Inflammatory macrophage treated with lipopolysaccharide for 4 hours (primary cell): Measurements from ENCODE around the gene HOXC11.

Experiments
- DNase-seq: peaks from one replicate; pipeline ENCODE4 v3.0.0-alpha.2; 2020

The HOXC11 gene

DNA sequence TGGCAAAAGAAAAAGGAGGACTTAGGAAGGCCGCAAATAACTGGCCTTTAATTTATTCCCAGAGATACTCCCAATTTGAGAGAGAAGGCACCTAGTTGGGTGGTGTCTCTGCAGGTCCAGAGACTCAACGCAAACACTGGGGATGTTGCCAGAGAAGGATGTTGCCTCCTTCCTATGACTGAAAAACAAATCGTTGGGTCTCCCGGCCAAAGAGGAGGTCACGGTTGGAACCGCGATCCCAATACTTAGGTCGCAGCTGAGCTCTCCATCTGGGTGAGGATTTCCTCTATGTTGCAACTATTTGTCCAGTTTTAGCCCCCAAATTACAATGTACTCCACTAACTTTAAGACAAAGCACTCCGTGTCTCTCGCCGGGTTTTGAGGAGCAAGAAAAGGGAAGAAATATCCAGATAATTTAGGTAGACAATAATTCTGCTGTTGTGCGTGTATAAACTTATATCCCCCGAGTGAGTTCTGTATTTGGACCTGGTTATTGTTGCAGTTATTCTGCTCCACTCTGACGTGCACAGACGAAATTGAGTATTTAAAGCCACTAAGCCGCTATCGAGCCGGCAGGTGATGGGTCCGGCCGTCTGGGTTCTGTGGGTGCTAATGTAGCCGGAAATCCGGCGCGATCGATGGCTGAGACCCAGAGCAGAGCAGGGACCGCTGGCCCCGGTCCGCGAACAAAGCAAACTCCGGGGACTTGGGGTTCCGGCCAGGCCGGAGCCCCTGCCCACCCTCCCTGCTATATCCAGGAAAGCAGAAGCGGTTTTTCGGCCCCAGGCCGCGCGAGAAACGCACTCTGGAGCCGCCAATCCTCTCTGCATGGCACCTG lies 12.5 kb upstream of the HOXC11 start:
- no peak for DNase-seq

DNA sequence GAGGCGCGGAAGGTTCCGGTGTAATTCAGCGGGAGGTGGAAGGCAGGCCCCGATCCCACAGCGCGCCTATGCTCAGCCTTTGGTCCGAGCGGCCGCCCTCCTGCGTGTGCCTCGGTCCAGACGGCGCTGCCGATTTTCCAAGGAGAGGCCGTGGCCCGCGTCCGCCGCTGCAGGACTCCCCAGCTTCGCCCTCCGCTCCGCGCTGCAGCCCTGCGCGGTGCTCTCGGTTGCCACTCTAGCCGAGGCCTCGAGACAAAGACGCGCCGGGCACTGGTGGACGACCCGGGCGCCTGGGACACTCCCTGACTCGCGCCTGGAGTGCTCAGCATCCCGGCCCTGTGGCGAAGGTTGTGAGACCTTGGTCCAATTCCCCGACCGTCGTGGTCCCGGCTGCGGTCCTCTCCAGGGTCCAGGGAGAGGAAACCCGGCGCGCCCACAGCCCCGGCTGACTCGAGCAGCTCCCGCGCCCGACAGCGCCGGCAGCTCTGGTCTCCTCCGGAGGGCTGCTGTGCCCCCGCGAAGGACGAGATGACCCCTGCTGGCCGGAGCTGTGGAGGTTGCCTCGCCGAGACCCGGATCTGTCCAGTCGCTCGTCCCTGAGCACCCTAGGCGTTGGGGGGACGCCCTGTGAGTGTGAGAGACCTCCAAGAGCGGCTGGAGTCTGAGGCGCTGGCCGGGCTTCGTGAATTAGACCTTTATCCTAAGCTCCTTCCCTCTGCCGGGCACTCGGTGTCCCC lies 11.7 kb upstream of the HOXC11 start:
- DNase-seq, result no peak

DNA sequence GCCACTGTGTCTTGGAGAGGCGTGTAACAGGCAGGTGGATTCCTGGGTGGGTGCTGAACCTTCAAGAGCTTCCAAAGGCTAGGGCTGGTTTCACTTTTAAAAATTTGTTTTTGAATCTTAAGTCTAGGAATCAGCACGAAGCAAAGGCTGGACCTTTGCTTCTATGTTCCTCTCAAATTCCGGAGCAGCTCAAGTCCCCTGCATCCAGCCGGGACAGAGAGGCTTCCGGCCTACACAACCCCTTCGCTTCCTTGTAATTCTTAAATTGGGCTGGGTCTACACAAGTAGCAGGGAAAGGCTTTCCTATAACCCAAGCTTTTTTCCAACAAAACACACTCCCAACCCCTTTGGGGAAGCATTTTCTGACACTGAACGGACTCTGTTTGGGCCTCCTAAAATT lies 9.9 kb upstream of the HOXC11 start:
- DNase-seq, result no peak

DNA sequence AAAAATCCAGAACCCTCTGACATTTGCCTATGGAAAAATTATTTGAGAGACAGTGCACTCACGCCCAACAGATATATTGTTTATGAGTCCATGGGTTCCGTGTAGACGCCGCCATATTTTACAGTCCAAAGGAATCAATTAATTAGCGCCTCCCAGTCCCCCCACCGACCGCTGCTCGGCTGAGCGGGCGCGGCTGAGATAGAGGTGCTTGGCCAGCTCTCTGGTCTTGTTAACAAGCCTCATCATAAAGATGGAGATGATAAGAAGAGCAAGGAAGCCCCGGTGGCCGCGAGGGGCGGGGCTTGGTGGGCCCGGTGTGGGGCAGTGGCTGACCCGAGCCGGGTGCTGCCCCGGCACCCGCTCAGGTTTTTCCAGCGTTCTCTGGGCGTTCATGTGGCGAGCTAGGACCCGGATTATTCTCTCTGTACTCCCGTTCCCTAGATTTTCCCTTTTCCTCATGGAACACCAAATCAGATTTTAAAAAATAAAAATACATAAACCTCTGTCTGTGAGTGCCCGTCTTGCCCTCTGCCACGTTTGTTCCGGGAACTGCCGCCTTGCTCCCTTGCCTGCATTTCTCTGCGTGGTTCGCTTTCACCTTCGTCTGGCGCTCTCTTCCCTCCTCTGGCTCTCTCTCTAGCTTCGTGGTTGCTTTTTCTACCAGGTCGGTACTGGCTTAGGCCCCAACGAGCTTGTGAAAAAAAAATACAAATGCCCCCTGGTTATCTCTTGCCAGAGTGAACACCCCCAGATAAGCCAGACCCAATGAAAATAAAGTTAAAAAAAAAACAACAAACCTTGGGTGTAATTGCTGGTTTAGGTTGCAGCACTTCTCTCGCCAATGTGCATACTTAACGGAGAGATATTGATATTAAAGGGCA lies 9.3 kb upstream of the HOXC11 start:
- no peak for DNase-seq

DNA sequence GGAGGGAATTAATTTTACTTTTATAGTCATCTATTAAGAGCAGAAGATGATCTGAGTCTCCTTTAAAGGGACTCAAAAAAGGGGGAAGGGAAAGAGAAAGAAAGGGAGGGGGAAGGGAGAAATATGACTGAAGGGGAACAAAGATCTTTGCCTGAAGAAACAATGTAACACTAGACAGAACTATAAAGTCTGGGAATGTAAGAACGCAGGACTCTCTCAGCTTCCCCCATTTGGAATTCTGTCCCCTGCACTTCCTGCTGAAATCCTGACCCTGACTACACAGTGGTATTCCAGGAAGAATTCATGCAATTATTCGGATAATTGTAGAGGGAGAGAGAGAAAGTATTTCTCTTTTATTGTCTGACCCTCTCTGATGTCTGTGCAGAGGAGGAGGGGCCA lies 8.6 kb upstream of the HOXC11 start:
- no peak for DNase-seq

DNA sequence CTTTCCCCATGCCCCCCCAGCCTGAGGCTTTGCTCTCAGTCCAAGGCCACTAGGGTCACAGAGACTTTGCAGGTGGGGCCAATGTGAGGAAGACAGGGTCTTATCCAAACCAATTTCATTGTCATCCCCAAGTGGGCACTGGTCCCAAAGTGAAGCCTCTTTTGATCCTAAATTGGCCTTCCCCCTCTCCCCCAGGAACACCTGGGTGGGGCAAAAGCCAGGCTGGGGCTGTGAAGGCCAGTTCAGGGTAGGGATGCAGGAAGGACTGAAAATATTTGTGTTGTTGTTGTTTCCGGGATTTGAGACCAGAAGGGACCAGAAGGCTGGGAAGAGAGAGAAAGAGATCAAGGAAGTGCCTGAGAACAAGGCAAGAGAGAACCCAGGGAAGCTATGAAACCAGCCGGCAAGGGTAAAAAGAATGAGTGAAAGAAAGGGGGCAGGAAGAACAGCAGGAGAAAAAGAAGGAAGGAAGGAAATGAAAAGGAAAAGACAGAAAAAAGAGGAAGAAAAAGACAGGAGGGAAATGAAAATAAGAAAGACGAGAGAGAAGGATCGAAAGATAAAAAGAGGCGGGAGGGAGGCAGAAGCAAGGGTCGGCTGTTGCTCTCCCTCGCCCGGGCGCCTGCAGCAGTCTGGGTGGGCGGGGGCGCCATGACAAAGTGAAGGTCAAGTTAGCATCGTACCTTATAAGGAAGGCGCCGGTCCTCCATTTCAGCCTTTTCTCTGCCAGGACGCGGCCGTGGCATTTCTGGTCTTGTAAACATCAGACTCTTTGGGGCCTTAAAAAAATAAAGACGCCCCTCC lies 7.4 kb upstream of the HOXC11 start:
- DNase-seq, result no peak

DNA sequence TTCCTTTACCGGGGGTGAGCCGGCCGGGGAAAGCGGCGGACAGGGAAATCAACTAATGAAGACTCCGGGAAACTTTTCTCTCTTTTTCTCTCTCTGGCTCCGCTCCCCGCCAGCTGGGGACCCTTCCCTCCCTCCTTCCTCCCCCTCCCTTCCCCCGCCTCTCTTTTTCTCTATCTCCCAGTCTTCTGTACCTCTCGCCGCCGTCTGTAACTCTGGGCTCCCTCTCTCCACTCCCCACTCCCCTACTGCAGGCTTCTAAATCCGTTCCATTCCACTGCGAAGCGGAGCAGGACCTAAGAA lies 6.9 kb upstream of the HOXC11 start:
- no peak for DNase-seq

DNA sequence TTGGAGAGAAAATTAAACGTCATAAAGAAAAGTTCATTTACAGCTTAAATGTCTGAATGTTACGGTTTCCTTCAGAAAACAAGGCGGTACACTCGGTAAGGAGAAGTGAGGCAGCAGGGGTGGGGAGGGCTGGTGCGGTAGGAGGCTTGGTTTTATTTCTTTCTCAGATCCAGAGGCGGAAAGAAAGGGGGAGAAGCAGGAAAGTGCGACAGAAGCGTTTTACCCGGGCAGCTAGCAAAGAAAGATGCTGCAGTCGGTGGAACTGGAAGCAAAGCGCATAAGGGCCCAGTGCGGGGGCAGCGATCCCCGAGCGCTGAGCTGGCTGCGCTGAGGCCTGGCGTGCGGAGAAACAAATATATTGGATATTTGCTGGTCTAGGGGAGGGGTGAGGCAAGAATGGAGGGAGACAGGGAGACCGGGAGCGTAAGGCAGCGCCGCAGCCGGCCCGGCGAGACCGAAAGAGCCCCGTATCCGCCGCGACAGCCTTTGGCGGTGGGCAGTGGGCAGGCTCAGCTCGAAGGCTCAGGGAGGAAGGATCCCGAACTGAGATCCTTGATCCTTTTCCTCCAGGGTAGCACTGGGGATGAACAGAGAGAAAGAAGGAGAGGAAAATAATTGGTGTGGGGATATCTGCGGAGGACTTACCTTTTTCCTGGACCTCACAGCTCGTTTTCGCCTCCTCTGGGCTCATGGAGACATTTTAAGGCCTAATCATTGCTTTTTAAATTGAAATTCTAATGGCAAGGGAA lies 6.4 kb upstream of the HOXC11 start:
- DNase-seq, result no peak

DNA sequence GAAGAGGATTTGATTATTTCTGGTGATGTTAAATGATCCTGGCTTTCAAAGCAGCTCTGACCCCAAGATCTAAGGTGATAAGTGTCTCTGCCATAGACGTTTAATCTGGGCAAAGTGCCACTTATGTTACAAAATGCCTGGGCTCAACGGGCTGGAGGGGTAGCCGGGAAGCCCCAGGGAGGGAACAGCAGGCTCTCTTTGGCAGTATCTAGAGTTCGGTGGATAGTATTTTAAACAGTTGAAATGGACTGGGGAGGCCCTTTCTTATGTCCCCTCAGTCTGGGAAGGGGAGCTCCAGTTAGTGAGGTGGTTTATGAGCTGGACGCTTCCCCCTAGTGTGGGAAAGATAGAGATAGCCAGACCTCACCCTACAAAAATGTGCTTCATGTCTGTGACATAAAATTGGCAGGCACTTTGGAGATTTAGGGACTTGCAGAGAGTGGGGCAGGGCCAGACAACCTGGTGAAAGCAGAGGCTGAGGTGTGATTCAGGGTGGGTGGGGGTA lies 5.5 kb upstream of the HOXC11 start:
- DNase-seq, result no peak

DNA sequence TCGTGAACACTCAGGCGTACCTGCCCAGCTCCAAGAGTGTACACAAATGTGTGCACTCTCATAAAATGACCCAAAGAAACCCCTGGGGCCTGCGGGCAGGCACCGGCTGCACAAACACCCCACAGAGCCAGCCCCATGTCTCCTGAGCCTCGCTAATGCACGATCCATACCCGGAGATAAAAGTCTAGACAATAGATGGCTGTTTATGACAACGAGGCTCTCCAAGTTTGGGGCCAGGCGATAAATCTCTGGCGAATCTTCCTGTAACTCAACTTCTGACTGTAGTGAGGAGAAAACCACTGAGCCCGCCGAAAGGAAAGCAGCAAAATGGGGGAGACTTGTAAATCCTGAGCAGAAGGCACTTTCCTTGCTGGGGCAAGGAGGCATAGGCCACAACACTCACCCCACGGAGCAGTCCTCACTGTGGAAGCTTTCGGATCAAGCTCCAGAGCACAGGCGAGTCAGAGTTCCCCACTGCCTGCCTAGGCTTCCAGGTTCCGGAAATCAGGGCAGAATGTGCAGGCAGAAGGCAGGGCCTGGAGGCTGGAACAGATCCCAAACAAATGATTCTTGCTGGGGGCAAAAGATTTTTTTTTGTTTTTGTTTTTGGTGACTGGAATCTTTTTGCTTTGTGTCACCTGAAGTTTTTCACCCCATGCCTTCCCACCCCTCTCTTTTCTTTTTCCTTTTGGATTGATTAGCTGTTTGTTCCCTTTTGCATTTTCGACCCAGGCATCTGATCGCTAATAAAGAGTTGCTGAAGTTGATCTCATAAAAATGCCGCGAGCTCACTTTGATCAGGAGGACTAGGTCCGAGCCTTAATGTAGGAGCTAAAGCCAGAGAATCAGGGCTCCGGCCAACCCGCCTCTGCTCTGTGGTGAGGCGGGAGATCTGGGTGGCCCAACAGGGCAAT lies 4.5 kb upstream of the HOXC11 start:
- DNase-seq, result no peak

DNA sequence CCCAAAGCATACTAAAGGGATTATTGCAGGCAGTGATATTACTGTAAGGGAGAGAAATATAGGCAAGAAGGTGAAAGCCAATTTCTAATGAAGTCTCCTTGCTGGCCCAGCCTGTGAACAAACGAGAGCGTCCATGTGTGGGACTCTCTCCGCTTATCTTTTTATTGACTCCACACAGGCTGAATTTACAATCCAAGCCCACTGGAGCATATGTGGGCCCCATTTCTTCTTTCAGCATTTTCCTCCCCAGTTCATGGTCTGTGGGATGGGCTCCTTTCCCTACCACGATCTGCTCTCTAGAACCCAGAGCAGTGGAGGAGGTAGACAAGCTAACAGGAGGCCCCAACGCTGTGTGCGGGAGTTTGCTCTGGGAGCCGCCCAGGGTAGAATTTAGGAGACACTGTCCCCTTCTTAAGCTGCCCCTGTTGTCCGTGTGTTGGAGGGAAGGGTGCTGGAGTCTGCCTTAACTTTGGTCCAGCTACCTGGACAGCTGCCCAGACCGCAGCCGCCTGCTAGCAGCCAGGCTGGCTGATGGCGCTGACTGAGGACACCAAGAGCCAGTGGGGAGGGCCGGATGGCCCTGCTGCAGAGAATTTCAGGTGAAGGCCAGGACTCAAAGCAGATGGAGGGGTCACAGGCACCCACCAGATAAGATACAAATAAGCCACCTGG lies 3.2 kb upstream of the HOXC11 start:
- DNase-seq, result no peak

DNA sequence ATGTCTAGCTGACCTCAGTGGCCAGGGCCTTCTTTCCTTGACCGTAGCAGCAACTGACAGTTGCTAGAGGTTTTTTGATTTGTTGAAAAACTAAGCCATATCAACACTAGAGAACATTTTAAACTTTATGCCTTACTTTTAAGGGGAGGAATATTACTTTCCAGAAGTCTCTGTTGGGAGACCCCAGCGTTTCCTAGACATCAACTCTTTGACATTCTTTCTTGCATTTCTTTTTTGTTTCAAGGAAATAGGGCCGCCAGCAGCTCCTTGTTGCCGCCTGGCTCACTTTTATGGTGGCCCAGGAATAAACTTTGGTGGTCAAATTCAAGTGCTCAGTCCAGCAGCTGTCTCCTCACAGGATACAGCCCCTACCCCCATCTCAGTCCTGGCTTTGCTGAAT lies 2.5 kb upstream of the HOXC11 start:
- no peak for DNase-seq

DNA sequence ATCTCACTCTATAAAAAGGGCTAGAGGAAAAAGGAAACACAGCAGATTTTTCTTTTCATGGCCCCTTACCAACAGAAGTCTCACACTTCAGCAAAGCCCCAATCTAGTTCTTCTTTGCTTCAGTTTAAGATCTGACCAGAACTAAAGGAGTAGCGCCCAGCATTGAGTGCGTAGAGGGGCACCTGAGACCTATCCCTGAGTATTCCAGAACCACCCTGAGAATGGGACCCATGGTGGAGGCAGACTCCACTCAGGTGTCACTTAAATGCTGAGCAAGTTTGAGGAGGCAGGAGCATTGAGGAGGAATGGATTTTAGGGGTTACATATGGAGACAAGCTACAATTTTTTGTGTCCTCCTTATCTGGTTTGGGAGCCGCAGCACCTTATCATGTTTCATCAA lies 1.8 kb upstream of the HOXC11 start:
- DNase-seq, result no peak

DNA sequence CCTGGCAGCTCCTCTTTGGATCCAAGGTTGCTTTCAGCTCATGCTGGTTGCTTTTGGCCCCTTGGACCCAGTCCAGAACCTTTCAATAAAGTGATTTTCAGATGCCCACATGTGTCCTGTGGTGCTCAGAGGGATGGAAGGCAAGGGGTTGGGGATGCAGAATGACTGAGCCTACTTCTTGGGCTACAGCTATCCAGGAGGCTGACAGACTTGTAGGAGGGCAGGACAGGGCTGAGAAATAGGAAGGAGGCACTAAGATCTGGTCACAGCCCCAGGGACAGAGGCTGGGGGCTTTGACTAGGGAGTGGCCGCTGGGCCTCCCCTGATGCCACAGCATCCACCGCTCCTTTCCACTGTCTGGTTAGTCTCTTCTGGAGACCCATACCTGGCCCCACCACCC lies 1.2 kb upstream of the HOXC11 start:
- DNase-seq, result no peak

DNA sequence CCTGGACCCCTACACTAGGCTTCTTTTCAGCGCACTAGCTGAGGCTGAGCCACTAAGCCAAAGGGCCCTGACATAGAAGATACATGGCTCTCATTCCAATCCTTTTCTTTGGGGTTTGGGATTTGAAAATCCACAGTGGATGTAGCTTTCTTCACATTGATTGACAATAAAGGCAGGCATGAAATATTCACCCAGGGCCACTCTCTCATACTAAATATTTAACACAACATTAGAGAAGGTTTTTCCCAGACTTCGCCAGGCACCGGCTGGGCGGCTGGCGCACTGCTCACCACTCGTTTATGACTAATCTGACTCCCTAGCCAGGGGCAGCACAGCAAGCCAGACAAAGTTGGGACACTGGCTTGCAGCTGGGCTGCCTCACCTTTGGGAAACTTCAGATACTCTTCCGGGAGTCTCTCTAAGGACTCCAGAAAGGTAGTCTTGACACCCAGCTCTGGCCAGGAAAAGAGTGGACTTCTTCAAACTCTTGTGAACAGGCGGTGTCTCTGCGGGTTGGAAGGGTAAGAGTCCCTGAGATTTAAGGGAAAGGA lies 699 bp upstream of the HOXC11 start:
- no peak for DNase-seq

DNA sequence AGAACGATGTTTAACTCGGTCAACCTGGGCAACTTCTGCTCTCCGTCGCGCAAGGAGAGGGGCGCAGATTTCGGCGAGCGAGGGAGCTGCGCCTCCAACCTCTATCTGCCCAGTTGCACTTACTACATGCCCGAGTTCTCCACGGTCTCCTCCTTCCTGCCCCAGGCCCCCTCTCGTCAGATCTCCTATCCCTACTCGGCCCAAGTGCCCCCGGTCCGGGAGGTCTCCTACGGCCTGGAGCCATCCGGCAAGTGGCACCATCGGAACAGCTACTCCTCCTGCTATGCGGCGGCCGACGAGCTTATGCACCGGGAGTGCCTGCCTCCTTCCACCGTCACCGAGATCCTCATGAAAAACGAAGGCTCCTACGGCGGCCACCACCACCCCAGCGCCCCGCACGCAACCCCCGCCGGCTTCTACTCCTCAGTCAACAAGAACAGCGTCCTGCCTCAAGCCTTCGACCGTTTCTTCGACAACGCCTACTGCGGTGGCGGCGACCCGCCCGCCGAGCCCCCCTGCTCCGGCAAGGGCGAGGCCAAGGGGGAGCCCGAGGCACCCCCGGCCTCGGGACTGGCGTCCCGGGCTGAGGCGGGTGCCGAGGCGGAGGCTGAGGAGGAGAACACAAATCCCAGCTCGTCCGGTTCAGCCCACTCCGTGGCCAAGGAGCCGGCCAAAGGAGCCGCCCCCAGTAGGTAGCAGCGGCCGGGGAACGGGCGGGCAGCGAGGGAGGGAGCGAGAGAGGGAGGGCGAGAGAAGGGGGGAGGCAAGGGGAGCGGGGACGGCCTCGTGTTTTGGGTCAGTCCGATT lies 513 bp downstream of the HOXC11 start:
- DNase-seq, result no peak

DNA sequence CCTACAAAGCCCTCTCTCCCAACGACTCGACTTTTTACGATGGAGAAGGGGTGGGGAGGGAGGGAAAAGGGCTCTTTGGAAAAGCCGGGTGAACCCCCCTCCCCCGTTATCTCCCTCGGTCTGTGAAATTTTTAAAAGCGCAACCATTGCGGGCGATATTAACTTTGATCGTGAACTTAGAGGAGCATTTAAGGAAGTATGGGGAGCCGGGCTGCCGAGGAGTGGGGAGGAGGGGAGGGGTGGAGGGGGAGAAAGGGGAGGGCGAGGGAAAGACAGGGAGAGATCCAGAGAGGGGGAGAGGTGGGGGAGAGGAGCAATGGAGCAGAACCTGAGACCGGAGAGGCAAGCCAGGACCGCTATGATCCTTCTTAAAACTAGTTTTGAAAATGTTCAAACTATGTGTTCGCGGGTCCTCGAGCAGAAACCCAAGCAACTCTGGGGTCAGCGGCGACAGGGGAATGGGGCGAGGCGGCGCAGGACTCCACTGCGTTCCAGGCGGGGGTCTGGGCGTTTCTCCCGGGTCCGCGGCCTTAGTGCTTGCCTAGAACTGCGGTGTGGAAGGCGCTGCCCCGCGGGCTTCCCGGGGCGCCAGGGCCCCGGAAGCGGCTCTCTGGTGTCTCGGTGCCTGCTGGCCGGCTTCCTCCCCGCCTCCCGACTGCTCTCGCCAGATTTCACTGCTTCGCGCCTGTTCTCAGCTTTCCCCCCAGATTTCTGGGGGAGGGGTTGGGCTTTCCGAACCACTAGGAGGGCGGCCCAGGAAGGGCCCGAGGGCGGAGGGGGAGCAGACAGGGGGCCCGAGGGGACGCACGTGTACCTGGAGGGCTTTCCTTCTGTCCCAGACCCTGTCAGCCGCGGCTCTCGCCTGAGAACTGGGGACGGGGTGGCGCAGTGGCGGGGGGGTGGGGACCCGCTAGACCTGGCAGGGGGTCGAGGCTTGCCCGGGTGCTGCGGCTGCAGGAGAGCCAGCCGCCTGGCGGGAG lies 1.4 kb downstream of the HOXC11 start, which contains the start of gene HOTAIR:
Gene HOTAIR (minus strand): TSS at position 871 of the 980 bp plus-strand sequence.
- no peak for DNase-seq

DNA sequence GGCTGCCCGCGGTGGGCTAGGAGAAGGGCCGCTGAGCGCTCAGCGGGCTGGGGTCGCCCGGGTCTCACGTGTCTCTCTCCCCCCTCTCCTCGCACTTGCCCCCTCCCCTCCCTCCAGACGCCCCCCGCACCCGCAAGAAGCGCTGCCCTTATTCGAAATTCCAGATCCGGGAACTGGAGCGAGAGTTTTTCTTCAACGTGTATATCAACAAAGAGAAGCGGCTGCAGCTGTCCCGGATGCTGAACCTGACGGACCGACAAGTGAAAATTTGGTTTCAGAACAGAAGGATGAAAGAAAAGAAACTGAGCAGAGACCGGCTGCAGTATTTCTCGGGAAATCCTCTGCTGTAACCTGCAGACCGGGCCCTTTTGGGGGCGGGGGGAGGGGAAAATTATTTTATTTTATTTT lies 2.1 kb downstream of the HOXC11 start:
- DNase-seq, result no peak
